Small intestine (tissue), 7 donors: ENCODE measurements around the gene SNCAIP. TPM values are rescaled to one million over a fixed set of nuclear protein-coding genes. Genes with fewer than 3 reads are reported as not detected.
A peak's percentile ranks its signal among the peaks of the same experiment; 100 is the strongest.

Source experiments
- DNase-seq, 2 donors: peaks; one replicate each; pipeline versions ENCODE4 v3.0.0 to v3.0.0-alpha.2; 2013
- FAIRE-seq: peaks from 2 replicates; lab custom pipeline; 2012; peaks lifted over from hg19 to GRCh38; lab: Jason Lieb, UNC
- H3K27ac ChIP-seq, 3 donors: one replicate each; pipeline ENCODE4 v1.5.1; 2013; ENCODE audit warnings: low read length in 2 of 3, mild to moderate bottlenecking in 2 of 3, control low read depth in 1 of 3, inconsistent platforms in 1 of 3, low read depth in 1 of 3, moderate library complexity in 1 of 3
- H3K27me3 ChIP-seq, 3 donors: one replicate each; pipeline ENCODE4 v1.6.1; 2013; ENCODE audit warnings: low read length in 3 of 3, inconsistent platforms in 1 of 3; ENCODE audit not compliant: control insufficient read depth in 3 of 3, insufficient read depth in 3 of 3
- H3K36me3 ChIP-seq, 3 donors: one replicate each; pipeline ENCODE4 v1.6.1; 2013; ENCODE audit warnings: low read length in 3 of 3, inconsistent platforms in 1 of 3, low read depth in 1 of 3, mild to moderate bottlenecking in 1 of 3, moderate library complexity in 1 of 3; ENCODE audit not compliant: control insufficient read depth in 3 of 3, insufficient read depth in 2 of 3
- H3K4me1 ChIP-seq, 3 donors: one replicate each; pipeline ENCODE4 v1.6.1; 2013; ENCODE audit warnings: low read length in 2 of 3, inconsistent platforms in 1 of 3, low read depth in 1 of 3, mild to moderate bottlenecking in 1 of 3, moderate library complexity in 1 of 3; ENCODE audit not compliant: control insufficient read depth in 3 of 3, insufficient read depth in 2 of 3
- H3K4me3 ChIP-seq, 3 donors: one replicate each; pipeline ENCODE4 v1.5.1; 2013; ENCODE audit warnings: low read length in 3 of 3, control low read depth in 1 of 3, inconsistent platforms in 1 of 3, low read depth in 1 of 3, mild to moderate bottlenecking in 1 of 3, moderate library complexity in 1 of 3
- H3K9me3 ChIP-seq, 2 donors: one replicate each; pipeline ENCODE4 v1.6.1; 2013; ENCODE audit warnings: low read depth in 1 of 2, low read length in 1 of 2; ENCODE audit not compliant: control insufficient read depth in 2 of 2, insufficient read depth in 1 of 2
- WGBS, 3 donors: extraction: QIAGEN DNeasy Blood & Tissue Kit; methylation state at CpG; one replicate each; pipeline ENCODE4 v1.1.7; 2013; 5-methylcytosine and 5-hydroxymethylcytosine counted together
- polyA plus RNA-seq, 4 donors: library from polyadenylated mRNA; stranded (reverse) in 3 of 4; unstranded in 1 of 4; fragments of 200-250 nt in 3 of 4; fragments of 120-200 nt in 1 of 4; gene quantifications; one replicate each; pipeline versions ENCODE4 v1.2.1 to v1.2.3, GENCODE V29; 2013
- donor health status: healthy with polysubstance abuse.
- donor health status: control.
- donor health status: control.
- donor health status: Bipolar disorder and iron deficiency.
- donor health status: healthy.

The SNCAIP gene
- polyA plus RNA-seq, 4 donors: 0.54 to 5.3 (median 1.1) TPM; not detected in 1

DNA sequence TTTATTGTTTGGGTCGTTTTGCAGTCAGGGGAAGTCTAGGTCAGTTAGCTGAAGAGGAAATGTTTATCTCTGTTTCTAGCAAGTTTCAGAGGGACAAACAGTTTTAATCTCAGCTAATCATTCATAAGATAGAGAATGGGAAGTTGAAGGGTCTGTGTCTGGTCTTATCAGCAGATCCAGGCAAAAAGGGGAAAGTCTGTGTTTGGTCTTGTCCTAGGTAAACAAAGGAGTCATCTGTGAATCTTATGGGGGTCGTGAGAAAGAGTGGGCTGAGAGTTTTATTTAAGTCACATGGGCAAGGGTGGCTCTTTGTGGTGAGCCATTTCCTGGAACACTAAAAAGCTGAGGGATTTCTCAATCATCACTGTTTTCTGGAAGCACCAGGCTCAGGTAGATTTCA lies 5.6 kb upstream of the SNCAIP start:
- FAIRE-seq (no peak), DNase-seq (no peak)
- Histone ChIP-seq H3K4me1 (no peaks in the 10 kb centered on the region), H3K27me3 (peaks cover 0 to 9% (median 0%) of the 10 kb centered on the region in 3 donors), H3K9me3 (no peaks in the 10 kb centered on the region), H3K4me3 (no peak overlapping the region), H3K36me3 (no peaks in the 10 kb centered on the region), H3K27ac (no peak overlapping the region)
- WGBS, 3 donors: 2 to 18% (median 3%) methylated on average over 2 of the region's 2 CpGs

DNA sequence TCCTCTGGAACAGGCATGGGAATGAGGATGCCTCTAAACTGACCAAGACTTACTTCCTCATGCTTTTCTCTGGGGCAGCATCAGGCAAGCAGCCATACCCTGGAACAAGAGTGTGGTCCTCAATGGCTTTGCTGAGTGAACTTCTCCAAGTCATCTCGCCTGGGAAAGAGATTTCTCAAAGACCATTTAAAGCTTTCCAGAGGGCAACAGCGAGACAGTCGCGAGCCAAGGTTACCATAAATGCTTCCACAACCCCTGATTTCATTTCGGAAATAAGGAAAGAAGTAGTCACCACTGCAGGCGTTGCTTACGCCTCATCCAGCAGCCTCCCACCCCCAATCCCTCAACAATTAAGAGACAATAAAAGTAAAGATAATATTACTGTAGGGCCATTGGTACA lies 1.1 kb upstream of the SNCAIP start:
- Histone ChIP-seq H3K27ac (peak overlapping the region in 2 of 3 donors; percentile 4 to 48), H3K9me3 (no peaks in the 10 kb centered on the region), H3K4me3 (no peak overlapping the region), H3K36me3 (no peaks in the 10 kb centered on the region), H3K4me1 (peaks cover 0 to 5% (median 3%) of the 10 kb centered on the region in 3 donors), H3K27me3 (peaks cover 3 to 29% (median 4%) of the 10 kb centered on the region in 3 donors)
- FAIRE-seq (no peak), DNase-seq (peak in 1 of 2 donors; percentile 11)
- WGBS, 3 donors: 48 to 62% (median 58%) methylated on average over 7 of the region's 7 CpGs

GRCh38 chr5:122311497-122311960 lies 508 bp upstream of the SNCAIP start:
- H3K27ac ChIP-seq: no peak overlapping the region
- peak in 1 of 2 donors; percentile 50 for DNase-seq

GRCh38 chr5:122312591-122313406 lies 762 bp downstream of the SNCAIP start:
- no peaks in the 10 kb centered on the region for H3K36me3 ChIP-seq
- no peaks in the 10 kb centered on the region for H3K9me3 ChIP-seq
- peaks cover 0 to 5% (median 3%) of the 10 kb centered on the region in 3 donors for H3K4me1 ChIP-seq
- peak overlapping the region; percentile 40 to 49 (median 47) for H3K4me3 ChIP-seq
- DNase-seq: peak; percentile 3 to 50
- peak overlapping the region in 2 of 3 donors; percentile 18 to 70 for H3K27ac ChIP-seq
- FAIRE-seq: no peak
- peaks cover 3 to 29% (median 4%) of the 10 kb centered on the region in 3 donors for H3K27me3 ChIP-seq
- 3 to 6% (median 5%) methylated on average over 31 of the region's 31 CpGs for WGBS, 3 donors

More at GRCh38 chr5:122311497-122311960, 508 bp upstream of the SNCAIP start:
- peaks cover 3 to 29% (median 4%) of the 10 kb centered on the region in 3 donors for H3K27me3 ChIP-seq
- H3K36me3 ChIP-seq: no peaks in the 10 kb centered on the region
- H3K9me3 ChIP-seq: no peaks in the 10 kb centered on the region
- WGBS, 3 donors: 4 to 15% (median 5%) methylated on average over 17 to 33 of the region's 33 CpGs
- FAIRE-seq: no peak
- H3K4me3 ChIP-seq: peak overlapping the region; percentile 13 to 49 (median 42)
- peaks cover 0 to 5% (median 3%) of the 10 kb centered on the region in 3 donors for H3K4me1 ChIP-seq

GRCh38 chr5:122314036-122314435 lies 2.0 kb downstream of the SNCAIP start:
- 80 to 85% (median 85%) methylated on average over 2 of the region's 2 CpGs for WGBS, 3 donors
- no peak overlapping the region for H3K4me3 ChIP-seq
- H3K4me1 ChIP-seq: peaks cover 0 to 5% (median 3%) of the 10 kb centered on the region in 3 donors
- no peak overlapping the region for H3K27ac ChIP-seq
- peaks cover 3 to 29% (median 4%) of the 10 kb centered on the region in 3 donors for H3K27me3 ChIP-seq
- H3K9me3 ChIP-seq: no peaks in the 10 kb centered on the region
- no peak for DNase-seq
- no peak for FAIRE-seq
- no peaks in the 10 kb centered on the region for H3K36me3 ChIP-seq

- FAIRE-seq (no peak), DNase-seq (no peak)
- H3K27ac ChIP-seq: no peak overlapping the region
- H3K4me1 ChIP-seq: peaks cover 0 to 5% (median 3%) of the 10 kb centered on the region in 3 donors
- H3K36me3 ChIP-seq: no peaks in the 10 kb centered on the region
- no peak overlapping the region for H3K4me3 ChIP-seq
- peaks cover 3 to 29% (median 4%) of the 10 kb centered on the region in 3 donors for H3K27me3 ChIP-seq
- no peaks in the 10 kb centered on the region for H3K9me3 ChIP-seq
- WGBS, 3 donors: 48 to 70% (median 69%) methylated on average over 1 of the region's 1 CpG
Observed at GRCh38 chr5:122315521-122315920, 3.5 kb downstream of the SNCAIP start.

- 19 to 61% (median 30%) methylated on average over 8 of the region's 8 CpGs for WGBS, 3 donors
Observed at GRCh38 chr5:122316656-122317055, 4.6 kb downstream of the SNCAIP start.

GRCh38 chr5:122319897-122320296 lies 7.9 kb downstream of the SNCAIP start:
- Histone ChIP-seq H3K9me3 (no peaks in the 10 kb centered on the region), H3K4me1 (peaks cover 0 to 5% (median 0%) of the 10 kb centered on the region in 3 donors), H3K4me3 (no peak overlapping the region), H3K27ac (no peak overlapping the region), H3K36me3 (no peaks in the 10 kb centered on the region), H3K27me3 (peaks cover 0 to 4% (median 0%) of the 10 kb centered on the region in 3 donors)
- WGBS, 3 donors: 81 to 96% (median 92%) methylated on average over 2 of the region's 2 CpGs
- FAIRE-seq: no peak
- no peak for DNase-seq

More at GRCh38 chr5:122316656-122317055, 4.6 kb downstream of the SNCAIP start:
- H3K36me3 ChIP-seq: no peaks in the 10 kb centered on the region
- no peak overlapping the region for H3K27ac ChIP-seq
- H3K4me1 ChIP-seq: peaks cover 0 to 5% (median 3%) of the 10 kb centered on the region in 3 donors
- H3K9me3 ChIP-seq: no peaks in the 10 kb centered on the region
- peaks cover 2 to 18% (median 3%) of the 10 kb centered on the region in 3 donors for H3K27me3 ChIP-seq
- FAIRE-seq (no peak), DNase-seq (peak in 1 of 2 donors; percentile 12)
- no peak overlapping the region for H3K4me3 ChIP-seq
